HepG2 (cell line): ENCODE data around the gene EIF3A. TPM values are rescaled to one million over a fixed set of nuclear protein-coding genes. Genes with fewer than 3 reads are reported as not detected.

Source experiments
- ATAC-seq: fragments of 200-7000 bp; cut with Tn5 transposase; 3 replicates; pipeline ENCODE4 v1.9.1; 2020; ENCODE audit warnings: mild to moderate bottlenecking, moderate library complexity
- BruUV-seq: library from RNA; stranded (reverse); fragments of 400-500 nt; replicated peaks from 2 replicates; lab custom pipeline; 2021; lab: Mats Ljungman, UMichigan
- CTCF ChIA-PET: fragments of 300-600 bp; formaldehyde crosslinking; extraction: SDS; loops from one replicate; lab custom pipeline; 2021; ENCODE audit warnings: low total read pairs, inconsistent platforms, low intra/inter-chr PET ratio; lab: Yijun Ruan, JAX
- POLR2A ChIA-PET: fragments of 350-600 bp; sonication (Branson Sonifier 250); formaldehyde crosslinking; loops from one replicate; lab custom pipeline; 2020; ENCODE audit warnings: antibody characterized with exemption, inconsistent platforms; lab: Yijun Ruan, JAX
- DNase-seq: peaks from one replicate; pipeline ENCODE4 v3.0.0-alpha.2; 2015; ENCODE audit warnings: low spot score
- FAIRE-seq: peaks from 3 replicates; lab custom pipeline; 2011; peaks lifted over from hg19 to GRCh38; lab: Jason Lieb, UNC
- H2AFZ ChIP-seq: one replicate; pipeline ENCODE4 v1.6.1; 2011; ENCODE audit warnings: low read length, inconsistent platforms
- H3K27ac ChIP-seq: fragments of 300-600 bp; 3 replicates; pipeline ENCODE4 v1.8.0; 2011; ENCODE audit warnings: mixed run types, mild to moderate bottlenecking, mixed read lengths, low read length, inconsistent platforms; ENCODE audit not compliant: insufficient read depth; ENCODE audit errors: extremely low read length
- H3K27me3 ChIP-seq, 2 experiments: fragments of 200-600 bp in 1 of 2; 2 replicates in 1 of 2; 3 replicates in 1 of 2; pipeline versions ENCODE4 v1.6.0 to v1.8.0; 2011; ENCODE audit warnings: low read length in 2 of 2, mild to moderate bottlenecking in 2 of 2, moderate library complexity in 2 of 2, inconsistent platforms in 1 of 2; ENCODE audit not compliant: insufficient read depth in 2 of 2, control insufficient read depth in 1 of 2
- H3K36me3 ChIP-seq, 2 experiments: fragments of 200-600 bp in 1 of 2; replicated peaks in 1 of 2; 2 replicates in 1 of 2; 3 replicates in 1 of 2; pipeline versions ENCODE4 v1.5.1 to v1.8.0; 2011; ENCODE audit warnings: low read length in 2 of 2, inconsistent platforms in 1 of 2; ENCODE audit not compliant: insufficient read depth in 2 of 2, control insufficient read depth in 1 of 2
- H3K4me1 ChIP-seq: 2 replicates; pipeline ENCODE4 v1.5.1; 2012; ENCODE audit warnings: low read length, inconsistent platforms; ENCODE audit not compliant: insufficient read depth
- H3K4me2 ChIP-seq: 2 replicates; pipeline ENCODE4 v1.6.0; 2011; ENCODE audit warnings: low read depth, low read length, inconsistent platforms
- H3K4me3 ChIP-seq, 3 experiments: fragments of 200-600 bp in 1 of 3; sonication (generic), shearing (Covaris generic) in 1 of 3; replicated peaks in 1 of 3; 2 replicates each; pipeline ENCODE4 v1.5.1; 2011 to 2016; ENCODE audit warnings: low read length in 3 of 3, inconsistent platforms in 2 of 3, low read depth in 2 of 3, mild to moderate bottlenecking in 2 of 3, control low read depth in 1 of 3, mixed read lengths in 1 of 3; ENCODE audit not compliant: insufficient read depth in 1 of 3
- H3K79me2 ChIP-seq: one replicate; pipeline ENCODE4 v1.6.1; 2011; ENCODE audit warnings: low read length, inconsistent platforms; ENCODE audit not compliant: insufficient read depth
- H3K9ac ChIP-seq: 2 replicates; pipeline ENCODE4 v1.6.0; 2011; ENCODE audit warnings: mild to moderate bottlenecking, low read depth, low read length, inconsistent platforms; ENCODE audit not compliant: insufficient read depth
- H3K9me3 ChIP-seq: 2 replicates; pipeline ENCODE4 v1.5.1; 2012; ENCODE audit warnings: mild to moderate bottlenecking, low read length
- H4K20me1 ChIP-seq: 2 replicates; pipeline ENCODE4 v1.6.0; 2011; ENCODE audit warnings: inconsistent platforms, mild to moderate bottlenecking, low read length, moderate library complexity; ENCODE audit not compliant: insufficient read depth
- AGO2 ChIP-seq: fragments of 200-400 bp; formaldehyde crosslinking; optimal IDR thresholded peaks from 2 replicates; pipeline ENCODE3; 2017; ENCODE audit warnings: mild to moderate bottlenecking, low read depth, low read length, moderate library complexity
- FOSL1 ChIP-seq: sonication (generic); formaldehyde crosslinking; IDR thresholded peaks from 2 replicates; pipeline ENCODE4 v1.9.0; 2021; ENCODE audit warnings: missing genetic modification reagents, borderline replicate concordance
- MAZ ChIP-seq, 2 experiments: sonication (generic) in 1 of 2; formaldehyde crosslinking in 1 of 2; IDR thresholded peaks; 2 replicates each; pipeline versions ENCODE4 v1.5.0 to v1.6.1; 2012 to 2020; ENCODE audit warnings: low read depth in 2 of 2, mild to moderate bottlenecking in 2 of 2, borderline replicate concordance in 1 of 2, improper control_type of control experiment in 1 of 2, low read length in 1 of 2, missing genetic modification reagents in 1 of 2, moderate library complexity in 1 of 2
- RBM39 ChIP-seq: fragments of 200-400 bp; formaldehyde crosslinking; IDR thresholded peaks from one replicate; pipeline ENCODE4 v1.6.1; 2018; ENCODE audit warnings: antibody characterized with exemption, mild to moderate bottlenecking, low read depth, low read length; ENCODE audit not compliant: poor library complexity, severe bottlenecking
- SRF ChIP-seq: IDR thresholded peaks from 2 replicates; pipeline ENCODE4 v1.6.1; 2011; ENCODE audit warnings: mild to moderate bottlenecking, low read depth, low read length, moderate library complexity
- WGBS: methylation state at CpG from one replicate; pipeline ENCODE4 v1.1.6; 2017; ENCODE audit warnings: low lambda C conversion rate; 5-methylcytosine and 5-hydroxymethylcytosine counted together
- in situ Hi-C: cut with HindIII; loops from 2 replicates; pipeline ENCODE4 v1.10.0; 2017; ENCODE audit warnings: low pct_unique_long_range_greater_than_20kb; ENCODE audit not compliant: extremely low pct_ligation_motif_present
- intact Hi-C: fragments of 100-400 bp; cut with micrococcal nuclease; formaldehyde crosslinking; loops from one replicate; pipeline ENCODE4 v1.10.0; 2022; ENCODE audit not compliant: unreplicated experiment
- polyA plus RNA-seq, 8 experiments: library from polyadenylated mRNA; depleted of rRNA in 3 of 8; stranded (reverse) in 7 of 8; unstranded in 1 of 8; fragments of >200 nt; fragmentation: Illumina TruSeq in 4 of 8; extraction: Trizol in 4 of 8; gene quantifications; 2 replicates each; pipeline versions ENCODE4 v1.2.1 to v1.2.3, GENCODE V29; 2011 to 2016; ENCODE audit warnings: low read depth in 4 of 8, missing spikeins in 1 of 8, mixed read lengths in 1 of 8; ENCODE audit not compliant: insufficient read depth in 1 of 8
- total RNA-seq, 5 experiments: library from RNA; depleted of rRNA; stranded (reverse); fragments of >200 nt; fragmentation: Illumina TruSeq; extraction: Trizol; gene quantifications; 2 replicates each; pipeline ENCODE4 v1.2.3, GENCODE V29; 2016; ENCODE audit warnings: low read depth in 1 of 5
- TF ChIP-seq, protein P1 (sequence below): IDR thresholded peaks from 2 replicates; pipeline ENCODE4 v1.6.1; 2016; ENCODE audit warnings: mild to moderate bottlenecking
- TF ChIP-seq, protein P2 (sequence below): sonication (generic); formaldehyde crosslinking; IDR thresholded peaks from 2 replicates; pipeline ENCODE4 v1.5.0; 2020; ENCODE audit warnings: missing genetic modification reagents

Gene EIF3A
- total and polyA plus RNA-seq, 2 of the 13 experiments (the other 11 are each of a cell fraction or from before 2014, with no cell fraction given), result 25.6 to 117 TPM

DNA sequence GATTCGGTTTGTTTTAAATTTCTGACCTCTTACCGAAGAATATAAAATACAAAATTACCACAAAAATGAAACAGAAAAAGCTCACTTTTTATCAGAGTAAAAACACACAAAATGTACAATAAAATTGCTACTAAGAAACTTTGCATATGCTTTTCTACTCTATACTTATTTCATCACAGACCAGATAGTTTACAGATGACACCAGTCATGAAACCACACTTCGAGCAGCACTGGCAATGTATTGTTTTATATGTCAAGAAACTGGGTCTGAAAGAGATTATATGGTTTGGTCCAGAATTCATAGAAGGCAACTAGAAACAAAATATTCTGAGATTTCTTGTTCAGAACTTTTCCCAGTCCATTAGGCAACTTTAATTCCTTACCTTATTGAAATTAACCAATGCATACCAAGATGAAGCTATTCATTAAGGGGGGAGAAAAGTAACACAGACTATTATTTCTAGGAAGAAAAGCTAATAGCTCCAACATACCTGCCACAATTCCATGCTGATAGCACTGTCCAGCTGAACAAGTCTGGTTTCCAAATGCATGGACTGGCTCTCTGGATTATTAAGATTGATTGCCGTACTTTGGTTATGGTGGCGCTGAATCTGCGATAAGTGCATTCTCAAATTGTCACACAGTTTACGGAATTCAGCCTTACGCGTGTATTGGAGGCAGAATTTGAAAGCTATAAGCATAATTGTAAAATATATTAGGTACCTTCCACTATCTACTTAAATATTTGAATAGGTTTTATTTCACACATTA is 10.0 kb downstream of the EIF3A start (continued):
- TF ChIP-seq, protein P1, sequence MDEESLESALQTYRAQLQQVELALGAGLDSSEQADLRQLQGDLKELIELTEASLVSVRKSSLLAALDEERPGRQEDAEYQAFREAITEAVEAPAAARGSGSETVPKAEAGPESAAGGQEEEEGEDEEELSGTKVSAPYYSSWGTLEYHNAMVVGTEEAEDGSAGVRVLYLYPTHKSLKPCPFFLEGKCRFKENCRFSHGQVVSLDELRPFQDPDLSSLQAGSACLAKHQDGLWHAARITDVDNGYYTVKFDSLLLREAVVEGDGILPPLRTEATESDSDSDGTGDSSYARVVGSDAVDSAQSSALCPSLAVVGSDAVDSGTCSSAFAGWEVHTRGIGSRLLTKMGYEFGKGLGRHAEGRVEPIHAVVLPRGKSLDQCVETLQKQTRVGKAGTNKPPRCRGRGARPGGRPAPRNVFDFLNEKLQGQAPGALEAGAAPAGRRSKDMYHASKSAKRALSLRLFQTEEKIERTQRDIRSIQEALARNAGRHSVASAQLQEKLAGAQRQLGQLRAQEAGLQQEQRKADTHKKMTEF (CRISPR knock-in tag), result no peak

DNA sequence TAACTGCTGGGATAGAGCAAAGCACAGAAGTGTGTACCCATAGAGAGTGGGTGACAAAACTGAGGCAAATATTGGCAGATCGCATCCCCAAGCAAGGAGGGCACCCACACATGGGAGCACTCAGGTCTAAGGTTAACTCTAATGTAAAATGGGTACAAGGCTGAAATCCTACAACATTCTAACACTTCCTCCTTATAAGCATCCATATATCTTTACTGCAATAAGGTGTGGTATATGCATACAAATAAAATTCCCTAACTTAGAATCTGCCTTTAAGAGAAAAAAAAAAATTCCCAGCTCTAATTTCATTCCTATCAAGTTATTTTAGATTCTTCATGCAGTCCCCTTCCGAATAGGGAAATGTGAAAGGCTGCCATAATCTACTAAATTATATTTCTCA is 18.7 kb downstream of the EIF3A start:
- intact Hi-C loops (loop anchor here (2.0 kb wide), 1 partner anchor 15 kb away; no protein-coding TSS in a partner anchor), in situ Hi-C loops (no loop called here)
- 94% methylated on average over 2 of the region's 2 CpGs for WGBS
- H3K4me3 ChIP-seq, result no peak overlapping the region
- H2AFZ ChIP-seq, result no peak overlapping the region
- H3K4me1 ChIP-seq, result no peaks in the 10 kb centered on the region
- no peak for ATAC-seq
- H3K9ac ChIP-seq, result no peak overlapping the region
- no peak for FAIRE-seq
- no peak overlapping the region for H3K4me2 ChIP-seq
- H4K20me1 ChIP-seq, result no peaks in the 10 kb centered on the region
- no peaks in the 10 kb centered on the region for H3K9me3 ChIP-seq
- H3K27ac ChIP-seq, result no peak overlapping the region
- no TSS peak for BruUV-seq
- TF ChIP-seq RBM39, result no peak
- peak; percentile 36 for TF ChIP-seq AGO2
- H3K27me3 ChIP-seq, result no peaks in the 10 kb centered on the region
- CTCF ChIA-PET, result no interaction called here
- DNase-seq, result no peak
- POLR2A ChIA-PET, result no interaction called here
- H3K36me3 ChIP-seq, result peaks cover 45 to 92% of the 10 kb centered on the region in 2 experiments
- peaks cover 26% of the 10 kb centered on the region for H3K79me2 ChIP-seq

DNA sequence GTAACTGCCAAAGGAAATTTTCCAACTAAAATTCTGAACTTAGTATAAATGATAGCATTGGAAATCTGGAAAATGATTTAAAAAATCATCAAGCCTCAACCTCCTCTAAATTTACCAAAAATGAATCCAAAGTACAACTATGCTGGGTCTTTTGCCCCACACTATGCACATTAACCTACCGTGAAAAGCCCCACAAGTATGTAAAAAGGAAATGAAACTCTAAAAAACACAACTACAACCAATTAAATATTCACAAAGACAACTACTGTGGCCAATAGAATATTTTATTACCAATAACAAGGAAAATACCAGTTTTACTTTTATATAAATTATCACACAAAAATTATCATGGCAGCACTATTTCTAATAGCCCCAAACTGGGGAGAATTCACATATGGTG is 19.3 kb downstream of the EIF3A start:
- ChIA-PET CTCF (no interaction called here), POLR2A (no interaction called here)
- no peak for ATAC-seq
- Histone ChIP-seq H3K9ac (no peak overlapping the region), H3K79me2 (peaks cover 22% of the 10 kb centered on the region), H3K9me3 (no peaks in the 10 kb centered on the region), H3K27me3 (no peaks in the 10 kb centered on the region), H3K4me3 (no peak overlapping the region), H3K36me3 (peaks cover 42 to 92% of the 10 kb centered on the region in 2 experiments), H4K20me1 (no peaks in the 10 kb centered on the region), H3K4me2 (no peak overlapping the region), H2AFZ (no peak overlapping the region), H3K27ac (no peak overlapping the region), H3K4me1 (no peaks in the 10 kb centered on the region)
- 97% methylated on average over 1 of the region's 1 CpG for WGBS
- FAIRE-seq, result no peak
- no peak for TF ChIP-seq FOSL1 (CRISPR knock-in tag)
- TF ChIP-seq SRF, result no peak
- TF ChIP-seq, protein P2, sequence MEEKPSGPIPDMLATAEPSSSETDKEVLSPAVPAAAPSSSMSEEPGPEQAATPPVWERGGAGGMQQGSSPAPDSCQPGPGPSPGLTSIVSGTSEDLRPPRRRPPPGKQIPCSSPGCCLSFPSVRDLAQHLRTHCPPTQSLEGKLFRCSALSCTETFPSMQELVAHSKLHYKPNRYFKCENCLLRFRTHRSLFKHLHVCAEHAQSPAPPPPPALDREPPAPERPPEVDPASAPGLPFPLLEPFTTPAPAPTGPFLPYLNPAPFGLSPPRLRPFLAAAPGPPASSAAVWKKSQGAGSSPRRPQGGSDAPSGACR (CRISPR knock-in tag), result no peak
- TF ChIP-seq MAZ (IDR thresholded peaks at IDR 0.05; ENCODE audit: borderline replicate concordance, low read depth, low read length), result no peak
- no peak for TF ChIP-seq MAZ (CRISPR knock-in tag; IDR thresholded peaks at IDR 0.05; ENCODE audit: low read depth)
- no TSS peak for BruUV-seq
- intact Hi-C loops, result loop anchor here (2.0 kb wide), 1 partner anchor 15 kb away; no protein-coding TSS in a partner anchor
- in situ Hi-C loops, result no loop called here
- DNase-seq, result no peak
